GM19238 (cell line): ENCODE data around the gene GALNT1.

ENCODE experiments used
- DNase-seq: peaks from one replicate; pipeline ENCODE4 v3.0.0; 2011; ENCODE audit warnings: low spot score; ENCODE audit not compliant: insufficient read length

Gene GALNT1

DNA sequence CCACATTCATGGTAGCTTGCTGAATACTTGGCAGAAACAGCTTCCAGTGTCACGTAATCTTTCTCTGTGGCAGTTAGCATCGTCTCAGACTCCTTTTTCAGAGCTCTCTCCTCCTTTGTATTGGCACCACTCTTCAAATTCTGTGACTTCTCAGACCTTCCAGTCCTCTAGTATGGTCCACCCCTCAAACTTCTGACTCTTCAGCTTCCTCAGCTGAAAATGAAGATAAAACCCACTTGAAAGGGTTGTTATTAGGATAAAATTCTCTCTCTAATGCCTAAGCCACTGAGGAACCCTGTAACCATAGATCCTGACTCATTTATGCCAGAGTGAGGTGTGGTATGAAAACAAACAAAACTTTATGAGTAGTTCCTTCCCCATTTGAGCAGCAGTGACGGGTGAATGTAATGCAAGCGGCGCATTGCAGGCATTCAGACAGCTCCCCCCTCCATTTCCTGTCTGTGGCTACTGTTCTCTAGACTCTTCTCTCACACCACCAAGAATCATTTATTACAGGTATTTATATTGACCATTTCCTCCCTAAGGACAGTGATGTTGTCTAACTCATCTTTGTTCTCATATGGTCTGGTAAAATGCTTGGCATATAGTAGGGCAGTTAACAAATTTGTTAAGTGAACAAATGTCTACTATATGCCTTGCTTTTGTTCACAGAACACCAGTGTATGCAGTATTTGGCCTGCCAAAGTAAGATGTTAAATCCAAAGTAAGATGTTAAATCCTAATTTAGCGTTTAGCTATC, 35.3 kb downstream of the GALNT1 start:
- peak; percentile 39 for DNase-seq

DNA sequence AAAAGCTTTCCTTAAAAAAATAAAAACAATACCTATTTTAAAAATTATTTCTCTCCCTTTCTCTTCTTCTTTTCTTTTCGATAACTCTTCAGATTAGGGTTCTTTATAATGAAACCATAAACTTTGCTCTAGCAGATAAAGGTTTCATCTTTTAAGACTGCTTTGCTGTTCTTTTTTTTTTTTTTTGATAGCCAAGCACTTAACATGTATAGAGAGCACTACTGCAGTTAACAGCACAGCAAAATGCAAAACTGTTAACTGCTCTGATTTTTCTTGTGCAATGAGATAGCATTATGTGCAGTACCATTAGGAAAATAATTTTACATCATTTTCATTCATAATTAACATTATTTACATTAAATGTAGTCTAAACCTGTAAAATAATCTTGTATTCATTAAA, 36.3 kb downstream of the GALNT1 start:
- DNase-seq, result no peak

DNA sequence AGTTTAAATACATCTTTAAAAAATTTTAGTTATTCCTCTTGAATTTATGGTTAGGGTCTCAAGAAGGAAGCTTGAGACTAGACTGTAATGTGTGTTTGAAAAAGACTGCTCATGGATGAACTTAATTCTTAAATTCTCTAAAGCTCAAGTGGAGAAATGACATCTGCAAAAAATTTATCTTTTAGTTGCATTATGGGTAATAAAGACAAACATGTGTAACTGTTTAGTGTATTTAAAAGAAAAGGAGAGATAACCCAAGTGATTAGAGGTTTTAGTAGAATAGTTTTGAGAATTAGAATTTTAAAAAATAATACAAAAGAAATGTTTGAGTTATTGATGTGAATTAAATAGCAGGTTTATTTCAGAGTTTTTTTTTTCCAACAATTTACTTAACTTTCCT, 36.7 kb downstream of the GALNT1 start:
- DNase-seq, result no peak

DNA sequence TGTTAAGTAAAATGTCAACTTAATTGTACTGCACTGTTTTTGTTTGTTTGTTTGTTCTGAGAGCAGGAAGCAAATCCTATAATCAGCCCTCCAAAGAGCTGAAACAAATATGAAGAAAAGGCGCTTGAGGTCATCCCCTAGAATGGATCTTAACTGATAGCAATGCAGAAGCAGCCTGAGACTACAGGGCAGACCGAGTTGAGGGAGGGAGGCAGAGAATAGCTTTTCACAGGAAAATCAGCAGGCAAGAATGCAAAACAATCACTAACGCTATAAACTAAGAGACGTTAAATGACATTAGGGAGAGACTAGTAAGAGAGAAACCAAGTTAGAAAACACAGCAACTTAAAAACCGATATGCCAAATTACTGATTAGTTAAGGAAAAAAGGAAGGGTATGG, 37.2 kb downstream of the GALNT1 start:
- no peak for DNase-seq

DNA sequence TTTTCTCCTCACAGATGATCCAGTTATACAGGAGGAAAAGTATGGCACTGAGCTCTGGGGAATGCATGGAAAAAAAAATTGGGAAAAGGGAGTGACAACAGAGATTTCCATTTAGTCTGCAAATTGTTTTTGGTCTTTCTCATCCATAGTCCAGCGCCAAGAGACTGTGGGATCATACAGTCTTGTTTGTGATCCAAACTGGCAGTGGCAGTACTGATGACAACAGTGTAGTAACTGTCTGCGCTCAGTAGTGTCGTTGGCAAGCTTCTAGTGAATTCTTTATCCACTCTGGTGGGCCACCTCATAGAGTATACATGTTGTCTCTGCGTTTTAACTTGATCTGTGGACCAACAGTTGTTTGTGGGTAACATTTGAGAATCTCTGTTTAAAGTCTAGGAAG, 37.9 kb downstream of the GALNT1 start:
- DNase-seq, result no peak

DNA sequence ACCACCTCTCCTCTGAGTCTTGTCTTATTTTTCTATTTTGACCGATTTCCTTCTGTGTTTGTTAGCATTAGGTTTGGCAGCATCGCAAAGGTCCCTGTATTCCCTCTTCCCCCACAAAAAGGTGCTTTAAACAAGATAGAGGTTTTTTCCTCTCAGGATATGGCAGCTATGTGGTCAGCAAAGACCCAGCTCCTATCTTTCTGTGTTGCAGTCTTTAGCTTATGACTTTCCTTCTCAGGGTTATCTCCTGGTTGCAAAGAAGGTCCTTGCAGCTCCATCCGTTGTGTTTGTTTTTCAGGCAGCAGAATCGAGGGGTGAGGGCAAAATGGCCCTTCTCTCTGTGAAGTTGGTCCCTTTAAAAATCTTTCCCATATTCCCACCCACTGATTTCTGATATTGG, 38.4 kb downstream of the GALNT1 start:
- no peak for DNase-seq

DNA sequence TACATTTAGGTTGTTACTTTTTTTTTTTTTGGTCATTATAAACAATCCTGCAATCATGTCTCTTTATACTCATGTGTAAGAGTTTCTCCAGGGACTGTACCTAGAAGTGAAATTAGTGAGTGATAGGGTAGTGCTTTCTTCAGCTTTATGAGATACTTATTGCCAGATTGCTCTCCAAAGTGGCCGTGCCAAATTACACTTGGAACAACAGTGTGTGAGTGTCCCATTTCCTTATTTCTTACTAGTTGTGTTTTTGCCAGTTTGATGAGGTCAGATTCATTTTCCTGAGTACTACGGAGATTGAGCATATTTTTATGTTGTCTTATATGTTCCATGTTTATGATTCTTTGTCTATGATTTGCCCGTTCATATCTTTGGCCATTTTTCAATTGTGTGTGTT, 39.2 kb downstream of the GALNT1 start:
- no peak for DNase-seq

DNA sequence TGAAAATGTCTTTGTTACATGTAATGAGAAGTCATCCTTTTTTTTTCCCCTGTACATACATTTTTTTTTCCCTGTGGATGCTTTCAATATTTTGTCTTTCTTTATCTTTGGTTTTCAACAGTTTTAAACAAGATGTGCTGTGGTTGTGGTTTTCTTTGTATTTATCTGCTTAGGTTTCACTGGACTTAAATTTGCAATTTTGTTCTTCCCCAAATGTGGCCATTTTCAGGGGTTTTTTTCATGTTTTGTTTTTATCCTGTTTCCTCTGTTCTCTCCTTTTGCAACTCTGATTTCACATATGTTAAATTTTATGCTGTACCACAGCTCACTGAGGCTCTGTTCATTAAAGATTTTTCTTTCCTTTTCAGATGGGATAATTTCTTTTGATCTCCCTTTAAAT, 41.7 kb downstream of the GALNT1 start:
- no peak for DNase-seq

DNA sequence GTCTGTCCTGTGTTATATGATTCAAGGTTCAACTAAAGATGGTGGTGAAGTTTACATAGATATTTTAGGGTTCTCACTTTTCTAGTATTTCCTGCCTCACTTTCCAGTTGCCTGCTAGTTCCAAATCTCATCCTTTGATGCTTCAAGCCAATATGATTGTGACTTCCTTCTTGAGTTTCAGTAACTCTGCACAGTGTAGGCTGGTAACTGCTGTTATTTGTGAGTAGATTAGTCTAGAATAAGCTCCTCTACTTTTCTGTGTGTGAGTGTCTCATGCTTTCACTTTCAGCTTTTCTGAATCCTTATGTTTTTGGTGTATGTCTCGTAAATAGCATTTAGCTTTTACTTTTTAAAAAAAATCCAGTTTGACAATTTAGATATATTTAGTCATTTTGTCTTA, 42.6 kb downstream of the GALNT1 start:
- no peak for DNase-seq

DNA sequence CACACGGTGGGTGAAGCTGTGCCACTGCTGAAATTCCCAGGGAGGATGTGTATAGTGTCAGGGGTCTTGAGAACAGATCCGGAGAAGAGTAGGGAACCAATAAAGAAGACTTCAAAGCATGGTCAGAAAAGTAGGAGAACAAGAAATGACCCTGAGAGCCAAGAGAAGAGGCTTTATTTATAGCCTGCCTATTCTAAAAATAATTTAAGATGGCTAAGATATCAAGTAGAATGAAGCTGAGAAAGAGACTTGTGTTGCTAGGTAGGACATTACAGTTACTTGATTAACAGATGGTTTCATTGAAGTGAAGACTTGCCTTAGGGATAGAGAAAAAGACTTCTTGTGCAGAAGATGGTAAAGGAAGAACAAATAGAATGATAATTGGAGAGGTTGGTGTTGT, 43.7 kb downstream of the GALNT1 start:
- DNase-seq, result no peak

DNA sequence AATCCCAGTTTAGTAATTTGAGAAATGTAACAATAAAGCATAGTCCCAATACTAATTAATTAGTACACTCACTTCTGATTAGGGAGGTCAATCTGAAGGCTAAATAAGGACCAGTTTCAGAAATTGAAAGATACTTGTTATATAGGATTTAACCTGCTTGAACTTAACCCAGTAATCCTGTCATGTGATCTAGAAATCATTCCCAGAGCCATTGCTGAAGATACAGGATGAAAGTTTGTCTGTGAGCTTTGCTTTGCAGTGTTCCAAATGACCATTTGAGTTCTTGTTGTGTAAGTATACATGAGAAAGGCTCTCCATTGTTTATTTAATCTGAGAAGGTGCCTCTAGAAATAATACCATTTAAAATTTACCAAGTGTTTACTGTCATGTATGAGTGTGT, 52.2 kb downstream of the GALNT1 start:
- DNase-seq, result no peak

DNA sequence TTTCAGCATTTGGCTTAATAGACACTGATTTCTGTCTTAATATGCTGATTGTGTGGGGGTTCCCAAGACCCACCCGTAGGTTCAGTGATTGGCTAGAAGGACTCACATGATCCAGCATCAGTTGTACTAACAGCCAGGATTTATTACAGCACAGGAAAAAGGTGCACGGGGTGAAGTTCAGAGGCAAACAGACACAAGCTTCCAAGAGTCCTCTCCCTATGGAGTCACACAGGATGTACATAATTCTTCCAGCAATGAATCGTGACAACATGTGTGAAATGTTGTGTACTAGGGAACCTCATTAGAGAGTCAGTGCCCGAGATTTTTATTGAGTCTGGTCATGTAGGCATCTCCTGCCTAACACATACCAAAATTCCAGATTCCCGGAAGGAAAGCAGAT, 52.8 kb downstream of the GALNT1 start:
- no peak for DNase-seq

DNA sequence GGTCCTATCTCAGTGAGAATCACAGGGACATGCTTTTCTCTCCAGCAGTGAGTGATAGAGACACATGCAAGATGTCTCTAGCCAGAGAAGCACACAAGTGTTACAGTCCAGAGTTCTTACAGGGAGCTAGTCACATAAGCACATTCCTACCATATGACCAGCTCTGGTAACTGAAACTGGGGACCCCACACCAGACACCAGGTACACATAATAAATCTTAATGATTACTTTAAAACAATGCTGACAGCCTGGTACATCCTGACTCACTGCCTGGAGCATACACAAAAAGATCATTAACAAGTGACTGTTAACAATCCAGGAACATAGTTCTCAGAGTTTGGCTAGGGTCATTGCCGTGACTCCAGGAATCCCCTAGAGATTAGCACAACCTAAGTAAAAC, 53.6 kb downstream of the GALNT1 start:
- DNase-seq, result no peak

DNA sequence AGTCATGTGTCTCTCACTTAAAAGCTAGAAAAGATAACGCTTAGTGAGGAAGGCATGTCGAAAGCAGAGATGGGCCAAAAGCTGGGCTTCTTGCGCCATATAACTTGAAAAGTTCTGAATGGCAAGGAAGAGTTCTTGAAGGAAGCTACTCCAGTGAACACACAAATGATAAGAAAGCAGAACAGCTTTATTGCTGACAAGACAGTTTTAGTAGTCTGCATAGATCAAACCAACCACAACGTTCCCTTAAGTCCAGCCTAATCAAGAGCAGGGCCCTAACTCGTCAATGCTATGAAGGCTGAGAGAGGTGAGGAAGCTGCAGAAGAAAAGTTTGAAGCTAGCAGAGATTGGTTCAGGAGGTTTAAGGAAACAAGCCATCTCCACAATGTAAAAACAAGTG, 55.7 kb downstream of the GALNT1 start:
- no peak for DNase-seq

DNA sequence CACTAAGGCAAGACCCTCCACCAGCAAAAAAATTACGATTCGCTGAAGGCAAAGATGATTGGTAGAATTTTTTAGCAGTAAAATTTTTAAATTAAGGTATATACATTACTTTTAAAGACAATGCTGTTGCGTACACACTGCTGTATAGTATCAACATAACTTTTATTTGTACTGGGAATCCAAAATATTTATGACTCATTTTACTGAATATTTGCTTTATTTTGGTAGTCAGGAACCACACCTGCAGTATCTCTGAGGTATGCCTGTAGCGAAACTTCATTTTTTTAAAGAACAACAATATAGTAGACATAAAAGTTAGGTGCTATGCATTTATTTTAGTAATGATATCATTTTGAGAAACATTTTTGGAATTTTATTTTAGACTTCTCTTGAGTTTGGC, 57.8 kb downstream of the GALNT1 start:
- no peak for DNase-seq

DNA sequence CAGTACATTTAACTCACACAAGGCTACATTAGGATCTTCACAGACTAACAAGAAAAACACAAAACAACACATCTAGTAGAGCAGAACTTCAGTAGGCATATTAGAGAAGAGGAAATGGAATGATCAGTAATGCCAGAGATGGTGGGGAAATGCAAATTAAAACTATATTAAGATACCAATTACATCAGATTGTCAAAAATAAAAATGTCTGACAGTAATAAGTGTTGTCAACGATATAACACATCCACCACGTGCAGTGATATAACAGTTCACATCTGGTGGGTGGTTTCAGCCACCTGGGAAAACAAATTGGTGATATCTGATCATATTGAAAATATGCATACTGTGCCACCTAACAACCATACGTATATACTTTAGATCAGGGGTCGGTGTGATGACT, 59.9 kb downstream of the GALNT1 start:
- no peak for DNase-seq

DNA sequence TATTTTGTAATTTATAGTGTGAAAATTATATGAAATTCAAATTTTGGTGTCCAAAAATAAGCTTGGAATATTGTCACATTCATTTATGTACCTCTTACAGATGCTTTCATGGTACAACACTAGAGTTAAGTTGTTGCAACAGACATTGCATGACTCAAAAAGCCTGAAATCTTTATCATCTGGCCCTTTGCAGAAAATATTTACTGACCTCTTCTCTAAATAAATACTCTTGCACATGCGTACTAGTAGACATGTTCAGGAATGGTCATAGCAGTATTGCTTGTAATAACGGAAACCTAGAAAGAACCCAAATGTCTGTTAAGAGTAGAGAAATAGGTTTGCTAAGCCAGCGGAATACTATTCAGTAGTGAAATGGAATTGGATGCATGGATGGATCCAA, 60.4 kb downstream of the GALNT1 start:
- no peak for DNase-seq

DNA sequence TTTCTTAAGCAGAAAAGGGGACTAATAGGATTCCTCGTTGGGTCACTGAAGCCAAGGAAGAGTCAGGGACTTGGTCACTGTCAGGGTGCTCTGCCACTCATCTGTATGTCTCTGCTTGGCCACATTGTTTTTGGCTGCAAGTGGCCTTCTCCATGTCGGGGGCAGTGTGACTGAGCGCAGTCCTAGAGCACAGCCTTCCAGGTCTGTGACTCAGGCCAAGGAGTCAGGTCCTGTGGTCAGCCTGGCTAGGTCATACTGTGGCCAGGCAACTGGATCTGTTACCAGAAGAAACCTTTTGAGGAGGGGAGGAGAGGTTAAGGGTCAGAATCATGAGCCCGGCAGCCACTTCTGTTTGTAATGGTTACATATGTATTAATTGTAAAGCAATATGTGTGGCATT, 61.3 kb downstream of the GALNT1 start:
- no peak for DNase-seq

DNA sequence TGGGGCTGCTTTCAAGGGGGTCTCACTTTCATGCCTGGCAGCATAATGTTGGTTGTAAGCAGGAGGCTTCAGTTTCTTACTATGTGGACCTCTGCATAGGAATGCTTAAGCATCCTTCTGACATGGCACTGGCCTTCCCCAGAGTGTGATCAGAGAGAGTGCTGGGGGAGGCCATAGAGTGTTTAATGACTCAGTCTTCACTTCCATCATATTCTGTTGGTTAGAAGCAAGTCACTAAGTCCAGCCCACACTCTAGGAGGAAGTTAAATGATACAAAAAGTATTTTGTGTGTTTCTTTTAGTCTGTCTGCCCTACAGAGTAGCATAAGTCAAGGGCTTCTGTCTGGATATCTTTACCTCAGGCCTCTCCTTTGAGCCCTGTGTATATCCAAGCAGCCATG, 64.9 kb downstream of the GALNT1 start:
- no peak for DNase-seq

DNA sequence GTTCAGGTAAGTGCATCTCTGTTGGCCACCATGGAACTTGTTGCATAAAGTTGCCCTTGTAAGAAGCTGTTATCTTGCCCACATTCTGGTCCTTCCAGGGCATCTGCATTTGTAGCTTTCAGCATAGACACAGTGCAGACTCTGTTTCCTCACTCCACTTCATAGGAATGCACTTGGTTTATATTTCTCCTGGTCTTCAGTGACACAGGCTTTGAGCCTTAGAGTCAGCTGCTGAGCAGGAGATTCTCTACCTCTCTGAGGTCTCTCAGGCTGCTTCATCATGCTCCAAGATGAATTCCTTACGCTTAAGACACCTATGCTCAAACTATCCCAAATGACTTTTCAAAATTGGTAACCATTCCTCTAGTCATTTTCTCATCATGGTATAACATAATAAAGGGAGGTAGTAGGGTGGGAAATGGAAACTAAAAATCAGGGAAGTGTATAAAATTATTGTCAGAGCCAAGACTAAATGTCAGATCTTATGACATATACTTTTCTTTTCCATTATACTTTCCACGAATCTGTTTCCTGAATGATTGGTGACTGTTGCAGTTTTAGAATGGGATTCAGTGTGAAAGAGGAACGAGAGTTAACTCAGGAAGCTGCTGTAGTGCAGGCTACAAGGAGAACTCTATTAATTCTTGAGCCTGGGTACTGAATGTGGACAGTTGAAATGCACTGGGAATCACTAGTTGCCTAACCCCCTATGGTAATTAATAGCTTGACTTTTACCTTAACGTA, 72.0 kb downstream of the GALNT1 start:
- DNase-seq, result no peak

DNA sequence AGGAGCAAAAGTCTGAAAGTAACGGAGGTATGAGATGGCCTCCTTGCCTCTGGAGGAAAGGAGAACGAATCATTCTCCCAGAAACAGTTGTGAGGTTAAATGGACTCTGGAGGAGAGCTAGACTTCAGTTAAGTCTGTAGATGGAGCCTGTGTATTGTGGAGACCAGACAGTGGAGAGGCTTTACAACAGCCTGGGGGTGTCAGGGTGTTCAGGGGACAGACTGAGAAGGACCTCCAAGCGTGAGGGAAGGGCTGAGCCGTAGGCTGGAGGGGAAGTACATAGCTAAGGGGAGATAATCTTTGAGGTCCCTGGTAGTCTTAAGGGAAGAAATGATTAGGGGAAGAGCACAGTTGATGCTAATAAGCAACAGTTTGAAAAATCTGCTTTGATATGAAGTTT, 76.6 kb downstream of the GALNT1 start:
- no peak for DNase-seq

DNA sequence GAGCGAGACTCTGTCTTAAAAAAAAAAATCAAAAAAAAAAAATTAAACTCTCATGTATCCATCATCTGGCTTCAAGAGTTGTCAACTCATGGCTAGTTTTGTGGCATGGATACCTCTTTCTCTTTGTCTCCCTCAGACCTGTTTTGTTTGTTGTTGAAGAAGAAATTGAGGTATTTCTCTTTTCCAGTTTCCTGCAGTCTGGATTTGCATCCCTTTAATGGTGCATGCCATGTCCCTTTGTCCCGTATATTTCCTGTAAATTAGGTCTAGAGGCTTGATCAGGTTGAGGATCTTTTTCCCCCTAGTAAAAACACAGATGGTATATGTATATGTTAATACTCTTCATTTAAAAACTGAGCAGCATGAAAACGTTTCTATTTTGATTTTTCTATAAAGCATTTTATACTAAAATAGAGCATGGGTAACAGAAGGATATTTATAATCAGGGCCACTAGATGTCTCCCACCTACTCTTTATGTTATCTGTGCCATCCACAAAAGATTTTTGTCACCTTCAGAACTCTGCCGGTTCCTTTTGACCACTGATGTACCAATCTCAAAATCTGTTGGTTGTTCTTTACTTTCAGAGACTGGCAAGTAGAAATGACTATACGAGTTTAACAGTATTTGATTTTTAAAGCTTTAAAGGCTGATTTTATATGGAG, 80.1 kb downstream of the GALNT1 start:
- no peak for DNase-seq
